SKM-1 treated with dmso at 0.1 percent for 144 hours (cell line): ENCODE data around the gene HSD17B11.
"Not testable (repeated sequence)": the region's sequence is repeated elsewhere in the genome, so short reads cannot be mapped to it uniquely, and the experiment has no call there.

ENCODE experiments used
- DNase-seq: peaks from one replicate; lab custom pipeline; 2025; ENCODE audit not compliant: unreplicated experiment; lab: John Stamatoyannopoulos, UW

The HSD17B11 gene

GRCh38 chr4:87360338-87360935, 30.6 kb downstream of the HSD17B11 start:
- DNase-seq, result no peak

GRCh38 chr4:87359258-87359657, 31.7 kb downstream of the HSD17B11 start:
- DNase-seq, result no peak

- DNase-seq, result no peak
Measured at GRCh38 chr4:87356832-87357526, 34.0 kb downstream of the HSD17B11 start.

- no peak for DNase-seq
Measured at GRCh38 chr4:87354168-87355102, 36.6 kb downstream of the HSD17B11 start.

GRCh38 chr4:87353592-87353991, 37.4 kb downstream of the HSD17B11 start:
- no peak for DNase-seq

- no peak for DNase-seq
Measured at GRCh38 chr4:87345139-87345538, 45.8 kb downstream of the HSD17B11 start.

GRCh38 chr4:87342872-87343271, 48.1 kb downstream of the HSD17B11 start:
- no peak for DNase-seq

GRCh38 chr4:87341954-87342635, 48.9 kb downstream of the HSD17B11 start:
- DNase-seq, result not testable (repeated sequence)

- DNase-seq, result no peak
Measured at GRCh38 chr4:87339440-87339839, 51.5 kb downstream of the HSD17B11 start.

- no peak for DNase-seq
Measured at GRCh38 chr4:87337361-87337760, 53.6 kb downstream of the HSD17B11 start.

- DNase-seq, result no peak
Measured at GRCh38 chr4:87333267-87333666, 57.7 kb downstream of the HSD17B11 start.

- DNase-seq, result no peak
Measured at GRCh38 chr4:87330761-87331160, 60.2 kb downstream of the HSD17B11 start.

- no peak for DNase-seq
Measured at GRCh38 chr4:87327136-87327535, 63.9 kb downstream of the HSD17B11 start.

- DNase-seq, result no peak
Measured at GRCh38 chr4:87326460-87326859, 64.5 kb downstream of the HSD17B11 start.

GRCh38 chr4:87322754-87323153, 68.2 kb downstream of the HSD17B11 start, which contains the start of gene HSD17B13:
HSD17B13 (minus strand) TSS chr4:87322882; CDS start chr4:87322841, 41 bp downstream.
- DNase-seq, result no peak

- DNase-seq, result no peak
Measured at GRCh38 chr4:87321888-87322287, 69.1 kb downstream of the HSD17B11 start.

GRCh38 chr4:87317527-87317926, 73.5 kb downstream of the HSD17B11 start:
- no peak for DNase-seq

- DNase-seq, result no peak
Measured at GRCh38 chr4:87316961-87317360, 74.0 kb downstream of the HSD17B11 start.

- DNase-seq, result not testable (repeated sequence)
Measured at GRCh38 chr4:87315000-87315399, 76.0 kb downstream of the HSD17B11 start.

- DNase-seq, result no peak
Measured at GRCh38 chr4:87313756-87314155, 77.2 kb downstream of the HSD17B11 start.

GRCh38 chr4:87311684-87312083, 79.3 kb downstream of the HSD17B11 start:
- no peak for DNase-seq
